Hematopoietic multipotent progenitor cell treated with erythropoietin and hydrocortisone succinate and interleukin-3 and kit ligand, for 4 days (in vitro differentiated cells): ENCODE data around the gene PIP5K1C.

ENCODE experiments used
- DNase-seq: peaks from one replicate; pipeline ENCODE4 v3.0.0-alpha.2; 2015

Gene PIP5K1C

GRCh38 chr19:3693025-3693925 is 7.0 kb downstream of the PIP5K1C start:
- no peak for DNase-seq

DNA sequence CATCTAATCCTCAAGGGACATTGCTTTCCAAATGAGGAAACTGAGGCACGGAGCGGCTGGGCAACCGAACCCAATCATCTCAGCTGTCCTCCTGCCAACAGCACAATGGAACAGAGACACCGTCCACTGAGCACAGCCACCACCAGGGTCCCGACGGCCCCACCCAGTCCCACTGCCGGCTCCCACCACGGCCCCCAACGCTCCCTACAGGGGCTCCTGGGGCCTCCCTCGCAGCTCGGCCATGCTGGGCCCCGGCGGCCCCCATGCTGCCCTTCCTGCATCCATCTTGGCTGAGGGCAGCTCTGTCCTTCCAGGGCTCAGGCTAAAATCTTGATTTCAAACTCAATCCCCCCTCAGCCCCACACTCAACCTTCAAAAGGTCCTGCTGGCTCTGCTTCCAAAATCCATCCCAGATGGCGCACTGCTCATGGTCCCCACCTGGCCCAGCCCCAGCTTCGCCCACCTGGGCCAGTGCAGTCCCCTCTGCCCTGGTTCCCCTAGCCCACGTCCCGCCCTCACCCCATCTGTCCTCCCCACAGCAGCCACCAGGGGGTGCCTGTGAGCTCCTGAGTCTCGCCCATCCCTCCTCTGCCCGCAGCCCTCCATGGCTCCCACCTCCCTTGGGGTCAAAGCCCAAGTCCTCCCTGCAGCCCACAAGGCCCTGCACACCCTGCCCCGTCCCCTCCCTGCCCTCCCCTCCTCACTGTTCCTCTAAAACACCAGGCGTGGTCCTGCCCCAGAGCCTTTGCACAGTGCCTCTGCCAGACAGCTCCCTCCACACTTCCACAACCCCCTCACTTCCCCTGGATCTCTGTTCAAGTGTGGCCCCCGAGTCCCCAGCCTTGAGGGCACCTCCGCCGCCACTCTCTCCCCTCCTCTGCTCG is 7.9 kb downstream of the PIP5K1C start:
- DNase-seq: peak; percentile 46

DNA sequence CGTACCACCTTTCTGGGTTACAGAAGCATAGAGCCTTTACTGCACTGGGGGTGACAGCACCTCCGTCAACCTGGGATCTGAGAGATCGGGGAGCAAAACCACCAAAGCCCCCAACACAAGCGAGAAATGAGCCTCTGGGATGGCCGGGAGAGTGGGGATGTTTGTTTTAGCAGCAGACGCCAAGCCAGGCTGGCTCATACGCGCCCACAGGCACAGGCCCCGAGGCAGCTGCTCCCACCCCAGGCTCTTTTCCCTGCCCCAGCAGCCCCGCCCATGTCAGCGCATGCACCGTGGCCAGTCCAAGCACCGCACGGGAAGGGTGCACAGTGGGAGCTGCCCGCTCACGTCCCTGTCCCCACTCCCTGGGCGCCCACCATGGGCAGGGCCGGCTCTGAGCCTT is 8.5 kb downstream of the PIP5K1C start:
- DNase-seq: no peak

DNA sequence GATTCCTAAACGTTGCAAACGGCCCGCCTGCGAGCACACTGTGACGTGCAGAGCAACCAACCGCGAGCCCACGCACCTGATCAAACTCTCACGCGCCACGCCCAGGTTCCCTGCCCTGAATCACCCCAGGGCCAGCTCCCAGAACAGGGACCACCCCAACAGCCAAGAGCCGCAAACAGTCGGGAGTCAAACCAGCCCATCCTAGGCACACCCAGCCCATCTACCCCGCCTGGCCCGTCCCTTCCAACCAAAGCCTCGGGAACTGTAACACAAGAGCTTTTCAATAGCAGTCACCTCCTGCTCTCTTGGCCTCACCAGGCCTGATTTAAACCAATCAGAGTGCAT is 8.9 kb downstream of the PIP5K1C start:
- DNase-seq: no peak

DNA sequence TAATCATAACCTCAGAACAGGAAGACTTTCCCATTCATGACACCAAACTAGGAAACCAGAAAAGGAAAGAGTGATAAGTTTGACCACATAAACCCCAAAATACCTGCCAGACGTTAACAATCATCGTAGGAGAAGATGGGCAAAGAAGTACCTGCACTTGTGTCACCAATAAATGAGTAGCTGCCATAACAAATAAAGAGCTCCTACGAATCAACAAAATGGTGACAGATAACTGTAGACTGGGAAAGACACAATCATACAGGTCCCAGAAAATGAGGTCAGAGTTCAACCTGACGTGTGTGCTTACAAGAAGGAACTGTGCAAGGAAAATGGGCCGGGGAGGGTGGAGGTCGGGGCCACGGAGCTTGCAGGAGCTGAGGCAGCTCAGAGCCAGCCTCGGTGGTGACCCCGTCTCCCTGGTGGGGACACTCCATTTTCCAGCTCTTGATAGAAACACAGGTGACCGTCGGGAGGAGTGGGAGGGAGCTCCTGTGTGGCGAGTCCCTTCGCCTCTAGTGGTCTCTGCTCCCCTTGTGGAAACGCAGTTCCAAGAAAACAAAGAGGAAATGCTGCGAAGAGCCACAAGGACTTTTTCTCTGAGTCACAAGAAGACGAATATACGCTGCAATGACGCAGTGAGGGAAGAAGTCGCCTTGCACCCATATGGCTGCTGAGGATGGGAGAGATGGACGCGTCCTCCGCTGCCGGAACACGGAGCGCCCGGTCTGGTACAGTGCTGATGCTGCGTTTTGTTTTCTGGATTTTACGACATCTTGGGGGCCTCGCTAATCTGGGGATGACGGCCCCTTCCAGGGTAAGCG is 9.5 kb downstream of the PIP5K1C start:
- peak; percentile 44 for DNase-seq

GRCh38 chr19:3687774-3688706 is 12.2 kb downstream of the PIP5K1C start:
- DNase-seq: no peak

GRCh38 chr19:3687393-3687773 is 12.9 kb downstream of the PIP5K1C start:
- no peak for DNase-seq

- DNase-seq: no peak
Observed at GRCh38 chr19:3684817-3685410, 15.4 kb downstream of the PIP5K1C start.

DNA sequence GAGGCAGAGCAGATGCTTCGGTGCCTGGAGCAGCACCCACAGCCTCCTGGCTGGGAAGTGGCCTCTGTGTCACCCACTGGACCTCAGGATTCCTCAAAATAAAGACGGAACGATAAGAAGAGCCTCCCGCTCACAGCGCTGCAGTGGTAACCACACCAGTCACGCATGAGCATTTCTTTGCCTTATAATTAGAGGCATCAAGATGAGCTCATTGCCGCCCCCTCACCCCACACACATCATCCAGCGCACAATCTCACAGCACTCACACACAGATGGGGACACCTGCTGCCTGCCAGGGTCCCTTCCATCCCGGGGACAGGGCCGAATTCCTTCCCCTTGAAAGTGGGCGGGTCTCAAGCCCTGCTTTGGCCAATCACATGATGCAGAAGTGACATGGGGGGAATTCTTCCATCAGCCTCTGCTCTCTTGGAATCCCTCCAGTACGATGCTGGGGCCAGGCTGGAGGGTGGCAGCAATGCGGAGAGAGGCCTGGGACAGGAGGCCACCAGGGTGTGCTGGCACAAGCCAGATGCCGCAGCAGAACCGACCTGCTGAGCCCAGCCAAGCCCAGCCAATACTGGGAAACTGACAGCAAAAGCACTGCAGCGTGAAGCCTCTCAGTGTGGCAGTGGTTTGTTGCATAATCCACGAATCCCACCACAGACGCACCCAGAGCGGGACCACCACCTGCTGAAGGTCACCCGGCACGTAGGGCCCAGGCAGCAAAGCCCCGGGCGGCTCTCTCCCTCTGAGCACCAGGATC is 16.0 kb downstream of the PIP5K1C start:
- no peak for DNase-seq

- DNase-seq: no peak
Observed at GRCh38 chr19:3683405-3684053, 16.7 kb downstream of the PIP5K1C start.

DNA sequence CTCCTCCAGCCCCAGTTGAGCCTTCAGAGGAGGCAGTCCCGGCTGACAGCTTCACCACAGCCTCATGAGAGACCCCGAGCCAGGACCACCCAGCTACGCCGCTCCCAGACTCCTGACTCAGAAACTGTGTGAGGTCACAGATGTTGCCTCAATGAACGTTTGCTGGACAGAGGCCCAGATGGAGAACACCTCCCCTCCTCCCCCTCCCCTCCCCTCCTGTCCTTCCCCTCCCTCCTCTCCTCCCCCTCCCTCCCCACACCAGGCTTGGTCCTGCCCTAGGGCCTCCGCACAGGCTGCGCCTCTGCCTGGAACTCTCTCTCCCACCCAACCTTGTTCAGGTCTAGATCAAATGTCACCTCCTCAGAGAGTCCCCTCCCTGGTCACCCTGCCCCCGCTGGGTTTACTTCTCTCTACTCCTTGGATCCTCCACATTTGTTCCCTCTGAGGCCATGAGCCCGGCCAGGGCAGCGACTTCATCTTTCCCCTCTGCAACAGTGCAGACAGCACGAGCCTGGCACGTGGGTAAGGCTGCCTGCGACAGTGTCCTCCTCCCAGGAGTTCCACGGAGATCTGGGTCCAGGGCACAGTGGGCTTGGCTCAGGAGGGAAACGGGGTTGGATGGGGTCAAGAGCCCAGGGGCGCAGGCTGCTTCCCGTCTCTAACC is 17.4 kb downstream of the PIP5K1C start:
- no peak for DNase-seq

DNA sequence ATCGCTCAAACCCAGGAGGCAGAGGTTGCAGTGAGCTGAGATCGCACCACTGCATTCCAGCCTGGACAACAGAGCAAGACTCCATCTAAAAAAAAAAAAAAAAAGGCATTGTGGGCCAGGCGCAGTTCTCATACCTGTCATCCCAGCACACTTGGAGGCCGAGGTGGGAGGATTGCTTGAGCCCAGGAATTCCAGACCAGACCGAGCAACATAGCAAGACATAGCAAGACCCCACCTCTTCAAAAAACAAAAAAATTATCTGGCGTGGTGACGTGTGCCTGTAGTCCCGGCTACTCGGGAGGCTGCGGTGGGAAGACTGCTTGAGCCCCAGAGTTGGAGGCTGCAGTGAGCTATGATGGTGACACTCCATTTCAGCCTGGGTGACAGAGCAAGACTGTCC is 18.0 kb downstream of the PIP5K1C start:
- no peak for DNase-seq

- DNase-seq: no peak
Observed at GRCh38 chr19:3680939-3681338, 19.3 kb downstream of the PIP5K1C start.

DNA sequence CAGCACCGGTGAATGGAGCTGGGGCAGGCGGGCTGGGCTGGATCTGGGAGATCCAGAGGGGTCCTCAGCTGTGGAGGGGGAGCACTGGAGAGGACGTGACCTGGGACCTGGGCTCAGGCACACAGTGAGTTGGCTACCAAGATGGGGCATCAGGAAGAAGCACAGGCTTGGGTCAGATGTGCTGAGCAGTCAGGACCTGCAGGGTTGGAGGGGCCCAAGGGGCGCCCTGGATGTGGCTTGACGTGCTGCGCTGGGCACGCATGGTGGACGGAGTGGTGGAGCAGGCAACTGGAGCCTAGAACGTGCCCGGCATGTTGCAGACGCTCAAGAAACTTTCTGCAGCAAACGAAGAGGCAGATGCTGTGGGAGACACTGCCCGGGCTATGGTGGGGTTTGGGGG is 20.7 kb downstream of the PIP5K1C start:
- no peak for DNase-seq

DNA sequence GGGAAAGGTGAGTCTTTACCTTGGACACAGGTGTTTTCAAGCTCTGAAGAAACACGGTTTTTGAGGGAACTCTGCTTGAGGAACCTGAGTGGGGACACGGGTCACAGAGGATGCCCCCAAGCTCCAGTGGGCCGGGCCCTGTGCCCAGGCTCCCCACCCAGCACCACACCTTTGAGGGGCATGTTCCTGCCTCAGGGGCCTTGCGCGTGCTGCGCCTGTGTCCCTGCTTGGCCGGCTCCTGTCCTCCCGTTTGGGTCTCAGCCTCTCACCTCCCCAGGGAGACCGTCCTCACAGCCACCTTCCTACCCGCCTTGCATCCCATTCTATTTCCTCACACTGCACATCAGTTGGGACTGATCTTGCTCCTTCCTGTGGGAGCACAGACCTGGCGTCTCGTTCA is 21.1 kb downstream of the PIP5K1C start:
- DNase-seq: no peak

DNA sequence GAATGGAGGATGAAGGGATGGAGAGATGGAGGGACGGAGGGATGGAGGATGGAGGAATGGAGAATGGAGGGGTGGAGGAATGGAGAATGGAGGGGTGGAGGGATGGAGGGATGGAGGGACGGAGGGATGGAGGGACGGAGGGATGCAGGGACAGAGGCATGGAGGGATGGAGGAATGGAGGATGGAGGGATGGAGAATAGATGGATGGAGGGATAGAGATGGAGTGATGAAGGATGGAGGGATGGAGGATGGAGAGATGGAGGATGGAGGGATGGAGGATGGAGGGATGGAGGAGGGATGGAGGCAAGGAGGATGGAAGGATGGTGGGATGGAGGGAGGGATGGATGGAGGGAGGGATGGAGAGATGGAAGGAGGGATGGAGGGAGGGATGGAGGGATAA is 22.1 kb downstream of the PIP5K1C start:
- DNase-seq: no peak

- no peak for DNase-seq
Observed at GRCh38 chr19:3674784-3675543, 25.3 kb downstream of the PIP5K1C start.

GRCh38 chr19:3673506-3674439 is 26.5 kb downstream of the PIP5K1C start:
- no peak for DNase-seq
